Heart left ventricle (tissue), 13 donors: ENCODE measurements around the gene DHX8.

Experiments used
- POLR2A ChIP-seq, 2 donors: fragments of 450-650 bp; IDR thresholded peaks; one replicate each; pipeline ENCODE4 v1.6.1; 2017; ENCODE audit warnings: antibody characterized with exemption in 2 of 2, mild to moderate bottlenecking in 2 of 2, moderate library complexity in 2 of 2
- TF ChIP-seq, protein P1 (sequence below), 12 donors: fragments of 200-600 bp; sonication (generic) in 4 of 12; IDR thresholded peaks; one replicate each; pipeline versions ENCODE4 v1.5.0 to v1.8.0; 2018 to 2022; ENCODE audit warnings: antibody characterized with exemption in 12 of 12, mild to moderate bottlenecking in 5 of 12
- donor health status: ischemic (EF 13 %, LVEDD 7.1; RV severe dilation, severe dysfunction).
- donor health status: DM: no; HTN: yes; CAD: no.
- donor health status: DM: no; HTN: no; CAD: no.
- donor health status: ischemic (EF 25% LVEDD 6.9; RV normal size, moderate dysfunction).
- donor health status: ischemic (EF 25% LVEDD 5.7; RV mildly dilated, moderate dysfunction).
- donor health status: ischemic (EF 35%, LVEDD 5.7; RV mildly dilated, moderate dysfunction).
- donor health status: nonischemic (EF 11% LVEDD 7.7; RV severe dilation, severe dysfunction).
- donor health status: DM: yes; HTN: yes; CAD: no.
- donor health status: PGD.
- donor health status: ischemic (EF 29% LVEDD 5.4; RV normal size, mild dysfunction).
- donor health status: nonischemic (EF 23%, LVEDD 6.1; RV moderate dilation, normal function).

DNA sequence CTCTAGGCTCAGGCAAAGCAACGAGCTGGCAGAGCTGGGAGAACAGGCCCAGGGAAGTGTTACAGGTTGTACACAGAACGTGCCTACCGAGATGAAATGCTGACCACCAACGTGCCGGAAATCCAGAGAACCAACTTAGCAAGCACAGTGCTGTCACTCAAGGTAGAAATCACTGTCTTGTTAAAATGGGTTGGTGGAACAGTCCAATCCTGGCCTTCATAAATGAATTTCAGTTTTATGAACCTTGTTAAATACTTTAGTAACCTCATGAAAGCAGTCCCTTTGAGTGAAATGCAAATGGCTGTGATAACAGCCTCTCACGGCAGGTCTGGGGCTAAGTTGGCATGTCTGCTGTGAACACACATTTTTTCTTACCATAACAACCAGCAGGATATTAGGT is 33.4 kb downstream of the DHX8 start:
- TF ChIP-seq, protein P1, sequence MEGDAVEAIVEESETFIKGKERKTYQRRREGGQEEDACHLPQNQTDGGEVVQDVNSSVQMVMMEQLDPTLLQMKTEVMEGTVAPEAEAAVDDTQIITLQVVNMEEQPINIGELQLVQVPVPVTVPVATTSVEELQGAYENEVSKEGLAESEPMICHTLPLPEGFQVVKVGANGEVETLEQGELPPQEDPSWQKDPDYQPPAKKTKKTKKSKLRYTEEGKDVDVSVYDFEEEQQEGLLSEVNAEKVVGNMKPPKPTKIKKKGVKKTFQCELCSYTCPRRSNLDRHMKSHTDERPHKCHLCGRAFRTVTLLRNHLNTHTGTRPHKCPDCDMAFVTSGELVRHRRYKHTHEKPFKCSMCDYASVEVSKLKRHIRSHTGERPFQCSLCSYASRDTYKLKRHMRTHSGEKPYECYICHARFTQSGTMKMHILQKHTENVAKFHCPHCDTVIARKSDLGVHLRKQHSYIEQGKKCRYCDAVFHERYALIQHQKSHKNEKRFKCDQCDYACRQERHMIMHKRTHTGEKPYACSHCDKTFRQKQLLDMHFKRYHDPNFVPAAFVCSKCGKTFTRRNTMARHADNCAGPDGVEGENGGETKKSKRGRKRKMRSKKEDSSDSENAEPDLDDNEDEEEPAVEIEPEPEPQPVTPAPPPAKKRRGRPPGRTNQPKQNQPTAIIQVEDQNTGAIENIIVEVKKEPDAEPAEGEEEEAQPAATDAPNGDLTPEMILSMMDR (IDR thresholded peaks at IDR 0.05), result no peak
- no peak for TF ChIP-seq POLR2A (IDR thresholded peaks at IDR 0.05)
